ENCODE measurements around the gene GDPD3.

DNA sequence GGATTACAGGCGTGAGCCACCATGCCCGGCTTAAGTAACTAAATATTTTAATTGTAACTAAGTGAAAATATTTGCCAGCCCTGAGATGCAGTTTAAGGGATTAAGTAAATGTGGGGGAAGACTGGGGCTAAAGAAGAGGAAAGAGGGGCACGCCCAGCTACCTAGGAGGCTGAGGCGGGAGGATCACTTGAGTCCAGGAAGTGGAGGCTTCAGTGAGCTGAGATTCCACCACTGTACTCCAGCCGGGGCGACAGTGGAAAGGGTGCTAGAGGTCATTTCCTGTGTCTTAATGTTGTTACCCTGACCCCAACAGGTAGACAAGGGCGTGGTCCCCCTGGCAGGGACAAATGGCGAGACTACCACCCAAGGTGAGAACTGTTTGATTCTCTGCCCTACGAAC, 45.0 kb downstream of the GDPD3 start:
- TF ChIP-seq CTCF (IDR thresholded peaks at IDR 0.05) (no peak), POLR2A (IDR thresholded peaks at IDR 0.05) (no peak)

Data from ovary (tissue), 3 donors.